ENCODE results near the gene SAMD13.

SAMD13 gene

GRCh38 chr1:84382127-84382526 lies 80.6 kb downstream of the SAMD13 start:
- Histone ChIP-seq H3K9me3 (ENCODE audit: control insufficient read depth, insufficient read depth, low read length) (no peaks in the 10 kb centered on the region), H3K27ac (ENCODE audit: low read length) (no peak overlapping the region), H3K4me1 (ENCODE audit: control insufficient read depth, insufficient read depth, low read length) (no peaks in the 10 kb centered on the region), H3K36me3 (ENCODE audit: control insufficient read depth, insufficient read depth, low read length) (no peaks in the 10 kb centered on the region), H3K4me3 (ENCODE audit: low read length) (no peak overlapping the region), H3K27me3 (ENCODE audit: control insufficient read depth, insufficient read depth, low read length) (no peaks in the 10 kb centered on the region)
- WGBS (ENCODE audit: insufficient coverage, insufficient read length) = no CpG with 5 or more reads among the region's 3 CpGs
- no peak for DNase-seq (ENCODE audit: low read depth, low spot score)

GRCh38 chr1:84385347-84385746 lies 83.8 kb downstream of the SAMD13 start:
- H3K27ac ChIP-seq (ENCODE audit: low read length) = no peak overlapping the region
- DNase-seq (ENCODE audit: low read depth, low spot score) = no peak
- no peak overlapping the region for H3K4me3 ChIP-seq (ENCODE audit: low read length)
- H3K9me3 ChIP-seq (ENCODE audit: control insufficient read depth, insufficient read depth, low read length) = no peaks in the 10 kb centered on the region
- WGBS (ENCODE audit: insufficient coverage, insufficient read length) = no CpG with 5 or more reads among the region's 1 CpG
- no peaks in the 10 kb centered on the region for H3K27me3 ChIP-seq (ENCODE audit: control insufficient read depth, insufficient read depth, low read length)
- no peaks in the 10 kb centered on the region for H3K36me3 ChIP-seq (ENCODE audit: control insufficient read depth, insufficient read depth, low read length)
- H3K4me1 ChIP-seq (ENCODE audit: control insufficient read depth, insufficient read depth, low read length) = no peaks in the 10 kb centered on the region

GRCh38 chr1:84386716-84387479 lies 85.4 kb downstream of the SAMD13 start:
- H3K36me3 ChIP-seq (ENCODE audit: control insufficient read depth, insufficient read depth, low read length) = no peaks in the 10 kb centered on the region
- no peak overlapping the region for H3K4me3 ChIP-seq (ENCODE audit: low read length)
- WGBS (ENCODE audit: insufficient coverage, insufficient read length) = no CpG with 5 or more reads among the region's 5 CpGs
- H3K9me3 ChIP-seq (ENCODE audit: control insufficient read depth, insufficient read depth, low read length) = no peaks in the 10 kb centered on the region
- H3K27me3 ChIP-seq (ENCODE audit: control insufficient read depth, insufficient read depth, low read length) = no peaks in the 10 kb centered on the region
- DNase-seq (ENCODE audit: low read depth, low spot score) = no peak
- no peaks in the 10 kb centered on the region; the same call in 1 of the 2 replicates for H3K4me1 ChIP-seq (ENCODE audit: control insufficient read depth, insufficient read depth, low read length)
- no peak overlapping the region for H3K27ac ChIP-seq (ENCODE audit: low read length)

- no peaks in the 10 kb centered on the region for H3K36me3 ChIP-seq (ENCODE audit: control insufficient read depth, insufficient read depth, low read length)
- H3K4me3 ChIP-seq (ENCODE audit: low read length) = no peak overlapping the region
- no CpG with 5 or more reads among the region's 8 CpGs for WGBS (ENCODE audit: insufficient coverage, insufficient read length)
- H3K4me1 ChIP-seq (ENCODE audit: control insufficient read depth, insufficient read depth, low read length) = no peaks in the 10 kb centered on the region; the same call in 1 of the 2 replicates
- no peaks in the 10 kb centered on the region for H3K9me3 ChIP-seq (ENCODE audit: control insufficient read depth, insufficient read depth, low read length)
- H3K27me3 ChIP-seq (ENCODE audit: control insufficient read depth, insufficient read depth, low read length) = no peaks in the 10 kb centered on the region
- DNase-seq (ENCODE audit: low read depth, low spot score) = no peak
- no peak overlapping the region for H3K27ac ChIP-seq (ENCODE audit: low read length)
These were observed 86.1 kb downstream of the SAMD13 start for GRCh38 chr1:84387480-84388163.

GRCh38 chr1:84390226-84390625 lies 88.7 kb downstream of the SAMD13 start:
- Histone ChIP-seq H3K27me3 (ENCODE audit: control insufficient read depth, insufficient read depth, low read length) (no peaks in the 10 kb centered on the region), H3K27ac (ENCODE audit: low read length) (no peak overlapping the region), H3K9me3 (ENCODE audit: control insufficient read depth, insufficient read depth, low read length) (no peaks in the 10 kb centered on the region), H3K4me1 (ENCODE audit: control insufficient read depth, insufficient read depth, low read length) (no peaks in the 10 kb centered on the region; the same call in 1 of the 2 replicates), H3K36me3 (ENCODE audit: control insufficient read depth, insufficient read depth, low read length) (no peaks in the 10 kb centered on the region), H3K4me3 (ENCODE audit: low read length) (no peak overlapping the region)
- DNase-seq (ENCODE audit: low read depth, low spot score) = no peak

- Histone ChIP-seq H3K4me3 (ENCODE audit: low read length) (no peak within 1 kb of the TSS), H3K36me3 (ENCODE audit: control insufficient read depth, insufficient read depth, low read length) (no peaks in the 10 kb centered on the region), H3K27me3 (ENCODE audit: control insufficient read depth, insufficient read depth, low read length) (no peaks in the 10 kb centered on the region), H3K27ac (ENCODE audit: low read length) (no peak within 1 kb of the TSS), H3K9me3 (ENCODE audit: control insufficient read depth, insufficient read depth, low read length) (no peaks in the 10 kb centered on the region), H3K4me1 (ENCODE audit: control insufficient read depth, insufficient read depth, low read length) (no peaks in the 10 kb centered on the region)
- no CpG with 5 or more reads among the region's 11 CpGs for WGBS (ENCODE audit: insufficient coverage, insufficient read length)
- no peak for DNase-seq (ENCODE audit: low read depth, low spot score)
These were observed 97.0 kb downstream of the SAMD13 start, which contains the start of gene DNASE2B for GRCh38 chr1:84398175-84399155. DNASE2B (plus strand) TSS chr1:84398484; CDS start chr1:84398565, 81 bp downstream.
